Body of pancreas (tissue), 4 donors: ENCODE measurements around the gene DACH1.

Experiments used
- POLR2A ChIP-seq, 3 donors: fragments of 450-650 bp; IDR thresholded peaks; one replicate each; pipeline ENCODE4 v1.6.1; 2016; ENCODE audit warnings: antibody characterized with exemption in 3 of 3, mild to moderate bottlenecking in 2 of 3
- TF ChIP-seq, protein P1 (sequence below), 7 experiments: fragments of 450-650 bp in 4 of 7; fragments of 200-600 bp in 3 of 7; sonication (generic) in 3 of 7; IDR thresholded peaks; one replicate each; pipeline ENCODE4 v1.5.1; 2016 to 2019; ENCODE audit warnings: antibody characterized with exemption in 7 of 7

- TF ChIP-seq, protein P1, sequence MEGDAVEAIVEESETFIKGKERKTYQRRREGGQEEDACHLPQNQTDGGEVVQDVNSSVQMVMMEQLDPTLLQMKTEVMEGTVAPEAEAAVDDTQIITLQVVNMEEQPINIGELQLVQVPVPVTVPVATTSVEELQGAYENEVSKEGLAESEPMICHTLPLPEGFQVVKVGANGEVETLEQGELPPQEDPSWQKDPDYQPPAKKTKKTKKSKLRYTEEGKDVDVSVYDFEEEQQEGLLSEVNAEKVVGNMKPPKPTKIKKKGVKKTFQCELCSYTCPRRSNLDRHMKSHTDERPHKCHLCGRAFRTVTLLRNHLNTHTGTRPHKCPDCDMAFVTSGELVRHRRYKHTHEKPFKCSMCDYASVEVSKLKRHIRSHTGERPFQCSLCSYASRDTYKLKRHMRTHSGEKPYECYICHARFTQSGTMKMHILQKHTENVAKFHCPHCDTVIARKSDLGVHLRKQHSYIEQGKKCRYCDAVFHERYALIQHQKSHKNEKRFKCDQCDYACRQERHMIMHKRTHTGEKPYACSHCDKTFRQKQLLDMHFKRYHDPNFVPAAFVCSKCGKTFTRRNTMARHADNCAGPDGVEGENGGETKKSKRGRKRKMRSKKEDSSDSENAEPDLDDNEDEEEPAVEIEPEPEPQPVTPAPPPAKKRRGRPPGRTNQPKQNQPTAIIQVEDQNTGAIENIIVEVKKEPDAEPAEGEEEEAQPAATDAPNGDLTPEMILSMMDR (IDR thresholded peaks at IDR 0.05), result no peak
- TF ChIP-seq POLR2A (IDR thresholded peaks at IDR 0.05), result no peak
Measured at GRCh38 chr13:71632721-71633120, 234.3 kb downstream of the DACH1 start.
